C1 segment of cervical spinal cord (tissue), 14 donors: ENCODE measurements around the gene DNAJC30.

Source experiments
- DNase-seq, 14 donors: peaks; one replicate each; lab custom pipeline; 2025; lab: John Stamatoyannopoulos, UW

The DNAJC30 gene

DNA sequence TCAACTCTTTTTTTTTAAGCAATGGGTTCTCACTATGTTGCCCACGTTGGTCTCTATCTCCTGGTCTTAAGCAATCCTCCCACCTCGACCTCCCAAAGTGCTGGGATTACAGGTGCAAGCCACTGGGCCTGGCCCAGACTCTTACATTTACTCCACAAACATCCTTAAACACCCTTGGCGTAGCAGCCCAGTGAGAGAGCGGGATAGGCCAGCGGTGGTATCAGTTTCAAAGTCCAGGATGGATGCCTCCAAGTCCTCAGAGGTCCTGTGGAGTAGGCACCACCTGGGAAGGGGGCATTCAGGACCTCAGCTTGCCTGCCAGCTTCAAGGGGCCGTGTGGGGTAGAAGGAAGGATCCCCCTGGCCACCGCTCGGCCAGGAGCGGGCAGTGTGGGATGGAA, 33.7 kb downstream of the DNAJC30 start:
- DNase-seq: no peak

DNA sequence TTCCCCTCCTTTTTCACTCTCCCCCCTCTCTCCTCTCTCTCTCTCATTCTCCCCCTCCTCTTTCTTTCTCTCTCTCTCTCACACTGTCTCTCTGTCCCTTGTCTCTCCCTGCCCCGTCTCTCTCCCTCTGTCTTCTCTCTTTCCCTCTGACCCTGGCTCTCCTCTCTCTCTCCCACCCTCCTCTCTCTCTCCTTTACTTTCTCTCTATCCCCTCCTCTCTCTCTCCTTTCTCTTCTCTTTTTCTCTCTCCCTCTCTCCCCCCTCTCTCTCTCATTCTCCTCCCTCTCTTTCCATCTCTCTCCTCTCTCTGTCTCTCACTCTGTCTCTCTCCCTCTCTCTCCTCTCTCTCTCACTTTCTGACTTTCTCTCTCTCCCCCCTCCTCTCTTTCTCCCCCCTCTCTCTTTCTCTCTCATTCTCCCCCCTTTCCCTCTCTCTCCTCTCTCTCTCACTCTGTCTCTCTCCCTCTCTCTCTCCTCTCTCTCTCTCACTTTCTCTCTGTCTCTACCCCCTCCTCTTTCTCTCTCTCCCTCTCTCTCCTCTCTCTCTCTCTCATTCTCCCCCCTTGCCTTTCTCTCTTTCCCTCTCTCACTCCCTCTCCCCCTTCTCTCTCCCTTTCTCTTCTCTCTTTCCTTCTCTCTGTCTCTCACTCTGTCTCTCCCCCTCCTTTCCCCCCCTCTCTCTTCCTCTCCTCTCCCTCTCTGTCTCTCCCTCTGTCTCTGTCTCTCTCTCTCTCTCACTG, 34.5 kb downstream of the DNAJC30 start:
- DNase-seq: no peak

DNA sequence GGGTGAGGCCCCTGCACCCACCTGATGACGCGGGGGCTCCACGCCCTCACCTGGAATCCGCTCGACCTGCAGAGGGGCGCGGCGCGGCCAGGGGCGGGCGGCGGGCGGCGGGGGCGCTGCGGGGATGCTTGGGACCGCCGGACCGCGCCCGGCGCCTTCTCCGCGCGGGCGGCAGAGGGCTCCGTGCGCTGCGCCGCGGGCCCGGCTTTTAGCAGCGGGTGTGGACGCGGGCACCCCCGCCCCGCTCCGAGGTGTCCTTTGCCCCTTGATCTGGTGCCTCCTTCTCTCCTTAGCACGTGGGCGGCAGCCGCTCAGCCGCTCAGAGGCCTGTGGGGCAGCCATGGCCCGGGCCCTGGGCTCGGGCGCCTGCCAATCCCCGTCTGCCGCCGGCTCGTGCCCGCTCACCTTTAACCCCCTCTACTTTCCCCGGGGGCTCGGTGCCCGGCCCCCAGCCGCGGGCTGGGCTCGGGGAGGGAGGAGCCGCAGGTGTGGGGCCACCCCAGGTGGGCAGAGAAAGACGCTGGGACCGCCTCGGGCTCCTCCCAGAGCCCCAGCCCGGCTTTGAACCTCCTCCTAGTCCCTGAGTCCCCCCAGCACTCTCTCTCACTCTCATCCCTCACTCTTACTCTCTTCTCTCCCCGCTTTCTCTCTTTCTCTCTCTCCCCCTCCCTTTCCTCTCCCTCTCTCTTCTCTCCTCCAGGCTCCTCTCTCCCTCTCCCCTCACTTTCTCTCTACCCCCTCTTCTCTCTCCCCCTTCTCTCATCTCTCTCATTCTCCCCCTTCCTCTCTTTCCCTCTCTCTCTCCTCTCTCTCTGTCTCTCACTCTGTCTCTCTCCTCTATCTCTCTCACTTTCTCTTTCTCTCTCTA, 35.3 kb downstream of the DNAJC30 start:
- no peak for DNase-seq

DNA sequence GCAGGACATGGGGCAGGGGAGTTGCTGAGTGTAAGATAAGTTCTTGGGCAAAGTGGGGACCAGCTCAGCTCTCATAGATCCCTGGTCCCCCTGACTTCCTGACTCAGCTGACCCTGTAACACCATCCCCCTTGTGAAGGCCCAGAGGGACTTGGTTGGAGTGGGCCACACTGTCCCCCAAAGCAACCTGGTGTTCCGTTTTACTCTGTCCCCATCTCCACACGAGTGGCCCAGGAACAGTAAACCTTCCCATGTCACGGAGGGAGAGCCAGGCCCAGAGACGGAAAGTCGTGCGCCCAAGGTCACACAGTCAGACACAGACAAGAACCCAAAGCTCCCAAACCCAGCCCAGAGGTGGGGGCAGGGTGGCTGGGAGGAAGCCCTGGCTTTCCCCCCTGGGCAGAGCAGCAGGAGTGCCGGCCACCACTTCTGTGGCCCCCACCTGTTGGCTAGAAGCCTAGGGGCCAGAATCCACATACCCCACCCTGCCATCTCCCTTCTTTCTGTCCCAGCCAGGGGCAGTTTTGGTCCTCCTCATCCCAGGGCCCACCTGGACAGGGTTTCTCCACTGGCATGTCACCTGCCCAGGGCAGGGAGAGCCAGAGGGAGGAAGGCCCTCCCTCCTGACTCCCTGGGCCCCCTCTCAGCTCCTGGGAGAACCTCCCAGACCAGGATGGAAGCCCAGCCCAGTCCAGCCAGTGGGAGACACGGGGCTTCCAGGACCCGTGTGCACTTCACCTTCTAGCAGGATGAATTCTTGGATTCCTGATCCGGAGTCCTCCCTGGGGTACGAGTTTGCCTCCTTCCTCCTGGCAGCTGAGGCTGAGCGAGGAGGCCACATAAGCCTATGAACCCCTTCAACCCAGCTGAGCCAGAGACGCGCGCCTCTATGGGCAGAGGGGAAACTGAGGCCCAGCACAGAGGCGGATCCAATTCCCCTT, 36.2 kb downstream of the DNAJC30 start:
- DNase-seq: no peak

DNA sequence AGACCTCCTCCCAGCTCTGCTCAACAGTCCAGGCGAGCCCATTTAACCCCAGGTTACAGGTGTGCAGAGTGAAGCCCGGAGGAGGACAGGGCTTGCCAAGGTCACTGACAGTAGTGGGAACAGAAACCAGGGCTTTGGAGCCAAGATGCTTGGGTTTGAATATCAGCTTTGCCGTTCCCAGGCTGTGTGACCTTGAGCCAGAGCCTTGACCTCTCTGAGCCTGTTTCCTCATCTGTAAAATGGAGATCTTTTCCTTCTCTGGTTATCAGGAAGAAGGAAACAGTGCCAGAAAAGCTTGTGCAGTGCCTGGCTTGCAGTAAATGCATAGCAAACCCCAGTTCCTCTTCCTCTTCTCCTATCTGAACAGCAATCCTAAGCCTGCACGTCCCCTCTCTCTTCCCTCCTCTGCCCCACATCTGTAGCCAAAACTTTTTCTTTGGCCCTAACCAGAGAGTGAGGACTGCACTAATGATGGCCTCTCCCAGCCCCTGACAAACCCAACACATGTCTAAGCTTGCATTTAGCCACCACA, 37.5 kb downstream of the DNAJC30 start:
- no peak for DNase-seq

DNA sequence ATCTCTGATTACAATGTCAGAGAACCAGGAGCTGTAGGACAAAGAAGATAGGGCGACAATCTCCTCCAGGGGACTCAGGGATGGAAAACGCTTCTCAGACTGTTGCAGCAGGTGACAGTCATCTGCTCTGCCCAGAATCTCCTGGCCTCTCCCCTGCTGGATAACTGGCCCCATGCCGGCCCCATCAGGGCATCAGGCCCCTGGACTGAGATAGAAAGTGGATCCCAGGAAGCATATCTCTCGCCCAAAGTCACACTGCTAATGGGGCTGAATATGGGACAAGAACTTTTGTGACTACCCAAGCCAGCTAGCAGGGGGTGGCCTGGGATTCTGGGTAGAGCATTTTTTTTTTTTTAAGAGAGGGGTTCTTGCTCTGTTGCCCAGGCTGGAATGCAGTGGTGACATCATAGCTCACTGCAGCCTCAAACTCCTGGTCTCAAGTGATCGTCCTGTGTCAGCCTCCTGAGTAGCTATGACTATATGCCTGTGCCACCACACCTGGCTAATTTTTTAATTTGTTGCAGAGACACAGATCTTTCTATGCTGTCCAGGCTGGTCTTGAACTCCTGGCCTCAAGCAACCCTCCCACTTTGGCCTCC, 38.5 kb downstream of the DNAJC30 start:
- DNase-seq: no peak

DNA sequence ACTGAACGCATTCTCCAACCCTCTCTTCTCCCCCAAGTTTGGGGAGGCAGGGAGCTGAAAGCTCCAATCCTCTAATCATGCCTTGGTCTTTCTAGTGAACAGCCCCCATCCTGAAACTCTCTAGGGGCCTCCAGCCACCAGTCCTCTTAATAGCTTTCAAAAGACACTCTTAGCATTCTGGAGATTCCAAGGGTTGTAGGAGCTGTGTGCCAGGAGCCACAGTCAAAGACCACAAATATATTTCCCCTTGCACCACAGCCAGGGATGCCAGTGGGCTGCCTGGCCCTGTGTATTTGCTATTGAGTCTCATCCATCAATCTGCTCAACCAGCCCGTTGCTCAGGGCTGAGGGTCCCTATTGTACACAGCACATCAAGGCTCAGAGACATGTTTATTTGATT, 40.4 kb downstream of the DNAJC30 start:
- DNase-seq: no peak

DNA sequence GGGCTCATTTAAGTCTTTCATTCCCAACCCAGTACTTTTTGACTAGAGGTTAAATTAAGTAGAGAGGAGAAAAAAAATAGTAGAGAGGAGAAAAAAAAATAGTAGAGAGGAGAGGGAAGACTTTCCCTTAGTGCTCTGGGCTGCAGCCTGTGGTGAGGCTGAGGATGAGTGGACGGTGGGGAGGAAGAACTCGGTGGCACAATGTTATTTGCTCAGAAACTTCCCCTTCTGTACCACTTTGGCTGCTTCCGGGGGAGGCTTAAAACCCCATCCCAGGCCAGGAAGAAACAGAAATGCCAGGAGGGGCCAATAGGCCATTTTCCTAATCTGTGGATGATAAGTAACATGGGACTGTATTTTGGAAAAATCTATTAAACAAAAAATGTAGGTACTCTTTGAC, 44.3 kb downstream of the DNAJC30 start:
- no peak for DNase-seq

DNA sequence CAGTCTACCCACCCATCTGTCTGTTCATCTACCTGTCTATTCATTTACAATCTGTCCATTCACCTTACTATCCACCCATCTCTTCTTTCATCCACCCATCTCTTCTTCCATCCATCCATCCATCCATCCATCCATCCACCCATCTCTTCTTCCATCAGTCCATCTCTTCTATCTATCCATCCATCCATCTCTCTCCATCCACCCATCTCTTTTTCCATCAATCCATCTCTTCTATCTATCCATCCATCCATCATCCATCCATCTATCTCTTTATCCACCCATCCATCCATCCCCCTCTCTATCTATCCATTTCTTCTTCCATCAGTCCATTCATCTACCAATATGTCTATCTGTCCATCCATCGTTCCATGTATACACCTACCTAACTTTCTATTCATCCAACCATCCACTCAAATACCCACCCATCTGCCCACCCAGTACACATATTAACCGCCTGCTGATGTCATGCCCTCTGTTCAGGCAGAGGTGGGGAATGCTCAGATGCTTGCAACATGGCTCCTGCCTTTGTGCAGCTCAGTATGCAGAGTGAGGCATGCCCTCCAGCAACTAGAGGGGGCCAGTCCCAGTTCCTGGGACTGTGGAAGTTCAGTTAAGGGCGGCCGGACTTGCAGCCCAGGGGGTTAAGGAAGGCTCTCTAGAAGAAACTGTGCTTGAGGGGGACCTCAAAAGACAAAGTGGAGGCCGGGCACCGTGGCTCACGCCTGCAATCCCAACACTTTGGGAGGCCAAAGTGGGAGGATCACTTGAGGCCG, 47.6 kb downstream of the DNAJC30 start:
- no peak for DNase-seq

DNA sequence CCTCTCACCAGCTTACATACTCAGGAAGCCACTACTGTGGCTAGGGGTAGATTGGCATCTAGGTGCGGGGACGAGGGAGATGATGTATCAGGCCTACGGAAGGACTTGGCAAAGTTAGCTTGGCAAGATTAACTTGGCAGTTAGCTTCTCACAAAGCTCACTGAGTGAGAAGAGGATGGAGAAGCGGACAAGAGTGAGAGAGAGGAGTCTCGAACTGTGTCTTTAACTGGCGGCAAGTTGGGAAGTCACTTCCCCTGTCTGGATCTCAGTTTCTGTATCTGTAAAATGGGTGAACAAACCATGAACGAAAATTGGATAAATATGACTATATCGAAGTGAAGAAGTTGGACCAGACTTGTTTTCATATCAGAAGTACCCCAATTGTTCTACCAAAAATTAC, 49.4 kb downstream of the DNAJC30 start:
- no peak for DNase-seq

DNA sequence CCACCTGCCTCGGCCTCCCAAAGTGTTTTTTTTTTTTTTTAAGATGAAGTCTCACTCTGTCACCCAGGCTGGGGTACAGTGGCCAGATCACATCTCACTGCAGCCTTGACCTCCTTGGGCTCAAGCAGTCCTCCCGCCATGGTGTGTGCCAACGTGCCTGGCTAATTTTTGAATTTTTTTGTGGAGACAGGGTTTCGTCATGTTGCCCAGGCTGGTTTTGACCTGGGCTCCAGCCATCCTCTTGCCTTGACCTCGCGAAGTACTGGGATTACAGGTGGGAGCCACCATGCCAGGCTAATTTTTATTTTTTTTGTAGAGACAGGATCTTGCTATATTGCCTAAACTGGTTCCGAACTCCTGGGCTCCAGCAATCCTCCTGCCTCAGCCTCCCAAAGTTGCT, 49.9 kb downstream of the DNAJC30 start:
- DNase-seq: no peak

DNA sequence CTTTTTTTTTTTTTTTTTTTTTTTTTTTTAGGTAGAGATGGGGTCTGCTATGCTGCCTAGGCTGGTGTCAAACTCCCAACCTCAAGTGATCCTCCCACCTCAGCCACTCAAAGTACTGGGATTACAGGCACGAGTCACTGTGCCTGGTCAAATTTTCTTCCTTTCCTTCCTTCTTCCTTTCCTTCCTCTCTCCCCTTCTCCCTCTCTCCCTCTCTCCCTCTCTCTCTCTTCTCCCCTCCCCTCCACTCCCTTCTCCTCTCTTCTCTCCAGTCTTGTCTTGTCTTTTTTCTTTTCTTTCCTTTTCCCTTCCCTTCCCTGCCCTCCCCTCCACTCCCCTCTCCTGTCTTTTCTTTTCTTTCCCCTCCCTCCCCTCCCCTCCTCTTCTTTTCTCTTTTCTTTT, 51.7 kb downstream of the DNAJC30 start:
- DNase-seq: no peak
